Occipital lobe (tissue), 2 donors: ENCODE measurements around the gene TEAD3. TPM values are rescaled to one million over a fixed set of nuclear protein-coding genes. Genes with fewer than 3 reads are reported as not detected.

Source experiments
- small RNA-seq: library from RNA; depleted of rRNA; stranded (forward); fragments of <200 nt; gene quantifications from one replicate; pipeline ENCODE3, GENCODE V24; 2014
- total RNA-seq: library from RNA; depleted of rRNA; stranded (reverse); fragments of >200 nt; gene quantifications from one replicate; pipeline ENCODE4 v1.2.3, GENCODE V29; 2014

The TEAD3 gene
- total RNA-seq, 1 donor from 2014 or later, result 0.16 TPM

Small RNA genes within 50 kb of the gene (small RNA-seq; reads per million reads assigned to genes)
- gene MIR7111, result not detected

Other genes with a start within 250 kb of the TEAD3 start
- 11.1 TPM for gene ZNF76, start 237.3 kb downstream of the TEAD3 start, total RNA-seq
- gene DEF6, start 199.3 kb downstream of the TEAD3 start, total RNA-seq, result 0.47 TPM
- 2.2 TPM for gene PPARD, start 154.5 kb downstream of the TEAD3 start, total RNA-seq
- 9.5 TPM for gene FANCE, start 44.7 kb downstream of the TEAD3 start, total RNA-seq
- gene RPL10A, start 28.7 kb downstream of the TEAD3 start, total RNA-seq, result 1,537 TPM
- 0.47 TPM for gene TULP1, start 15.8 kb upstream of the TEAD3 start, total RNA-seq
- 3.1 TPM for gene FKBP5, start 191.8 kb upstream of the TEAD3 start, total RNA-seq
- gene ARMC12, start 240.0 kb upstream of the TEAD3 start, total RNA-seq, result 0.47 TPM